OCI-LY7 (cell line): Measurements from ENCODE around the gene CELF2. TPM values are rescaled to one million over a fixed set of nuclear protein-coding genes. Genes with fewer than 3 reads are reported as not detected.
"Not testable (repeated sequence)": the region's sequence is repeated elsewhere in the genome, so short reads cannot be mapped to it uniquely, and the experiment has no call there.

Source experiments
- BruUV-seq: library from RNA; stranded (reverse); fragments of 400-500 nt; replicated peaks from 2 replicates; lab custom pipeline; 2021; lab: Mats Ljungman, UMichigan
- CTCF ChIA-PET: fragments of 300-600 bp; sonication (Branson Sonifier 250); formaldehyde crosslinking; loops from one replicate; lab custom pipeline; 2022; ENCODE audit warnings: antibody characterized with exemption; ENCODE audit not compliant: unreplicated experiment; lab: Charles Lee
- POLR2A ChIA-PET: fragments of 300-600 bp; sonication (Branson Sonifier 250); formaldehyde crosslinking; loops from one replicate; lab custom pipeline; 2022; ENCODE audit warnings: antibody characterized with exemption; lab: Charles Lee
- DNase-seq: peaks from one replicate; pipeline ENCODE4 v3.0.0-alpha.2; 2015; ENCODE audit warnings: low spot score
- H2AFZ ChIP-seq: fragments of 200-600 bp; sonication (generic), shearing (Covaris generic); 2 replicates; pipeline ENCODE4 v1.6.1; 2014; ENCODE audit warnings: mild to moderate bottlenecking, antibody characterized with exemption, low read length, moderate library complexity
- H3K27ac ChIP-seq: fragments of 200-600 bp; sonication (generic); 2 replicates; pipeline ENCODE4 v1.5.1; 2014; ENCODE audit warnings: mixed run types, low read depth, mild to moderate bottlenecking, moderate library complexity, low read length, inconsistent platforms; ENCODE audit not compliant: poor library complexity, severe bottlenecking
- H3K36me3 ChIP-seq: fragments of 200-600 bp; sonication (generic); 2 replicates; pipeline ENCODE4 v1.6.1; 2014; ENCODE audit warnings: mild to moderate bottlenecking, antibody characterized with exemption, low read length, moderate library complexity, mixed read lengths; ENCODE audit not compliant: insufficient read depth
- H3K4me1 ChIP-seq: fragments of 200-600 bp; sonication (generic); 2 replicates; pipeline ENCODE4 v1.5.1; 2014; ENCODE audit warnings: mild to moderate bottlenecking, low read length; ENCODE audit not compliant: insufficient read depth, poor library complexity, severe bottlenecking
- H3K4me2 ChIP-seq: fragments of 200-600 bp; sonication (generic); 2 replicates; pipeline ENCODE4 v1.6.1; 2014; ENCODE audit warnings: mild to moderate bottlenecking, low read length
- H3K4me3 ChIP-seq: fragments of 200-600 bp; sonication (generic); 2 replicates; pipeline ENCODE4 v1.5.1; 2014; ENCODE audit warnings: mild to moderate bottlenecking, low read depth, low read length; ENCODE audit not compliant: poor library complexity, severe bottlenecking
- H3K79me2 ChIP-seq: fragments of 200-600 bp; sonication (generic); 2 replicates; pipeline ENCODE4 v1.6.1; 2016; ENCODE audit warnings: low read depth, mild to moderate bottlenecking, low read length, moderate library complexity, mixed read lengths; ENCODE audit not compliant: insufficient read depth
- H3K9me2 ChIP-seq: fragments of 200-600 bp; sonication (generic); 2 replicates; pipeline ENCODE4 v1.6.1; 2016; ENCODE audit warnings: mild to moderate bottlenecking, low read length, mixed read lengths; ENCODE audit not compliant: insufficient read depth
- H3K9me3 ChIP-seq: fragments of 200-600 bp; sonication (generic); 2 replicates; pipeline ENCODE4 v1.6.1; 2014; ENCODE audit warnings: mild to moderate bottlenecking, mixed run types, low read length, mixed read lengths
- H4K20me1 ChIP-seq: fragments of 200-600 bp; sonication (generic); 2 replicates; pipeline ENCODE4 v1.6.1; 2014; ENCODE audit warnings: mild to moderate bottlenecking, antibody characterized with exemption, low read length, moderate library complexity, mixed read lengths; ENCODE audit not compliant: insufficient read depth
- EZH2phosphoT487 ChIP-seq: fragments of 200-600 bp; sonication (generic); IDR thresholded peaks from 2 replicates; pipeline ENCODE4 v1.6.1; 2018; ENCODE audit warnings: low read depth, borderline replicate concordance, mild to moderate bottlenecking, mixed run types, antibody characterized with exemption, low read length, moderate library complexity, mixed read lengths
- intact Hi-C: fragments of 100-400 bp; cut with micrococcal nuclease; formaldehyde crosslinking; loops from one replicate; pipeline ENCODE4 v1.10.0; 2022; ENCODE audit not compliant: unreplicated experiment
- total RNA-seq, 2 experiments: library from RNA; depleted of rRNA in 1 of 2; stranded (reverse); fragments of >200 nt in 1 of 2; shearing (Covaris generic) in 1 of 2; gene quantifications; 2 replicates each; pipeline ENCODE4 v1.2.3, GENCODE V29; 2014 to 2022
- TF ChIP-seq, protein P1 (sequence below): fragments of 200-600 bp; sonication (generic); conservative IDR thresholded peaks from 2 replicates; pipeline ENCODE4 v1.5.1; 2014; ENCODE audit warnings: mild to moderate bottlenecking, antibody characterized with exemption, low read length, moderate library complexity, mixed read lengths

The CELF2 gene
- total RNA-seq, 2 experiments from 2014 or later, result 5.4 to 19.1 TPM

DNA sequence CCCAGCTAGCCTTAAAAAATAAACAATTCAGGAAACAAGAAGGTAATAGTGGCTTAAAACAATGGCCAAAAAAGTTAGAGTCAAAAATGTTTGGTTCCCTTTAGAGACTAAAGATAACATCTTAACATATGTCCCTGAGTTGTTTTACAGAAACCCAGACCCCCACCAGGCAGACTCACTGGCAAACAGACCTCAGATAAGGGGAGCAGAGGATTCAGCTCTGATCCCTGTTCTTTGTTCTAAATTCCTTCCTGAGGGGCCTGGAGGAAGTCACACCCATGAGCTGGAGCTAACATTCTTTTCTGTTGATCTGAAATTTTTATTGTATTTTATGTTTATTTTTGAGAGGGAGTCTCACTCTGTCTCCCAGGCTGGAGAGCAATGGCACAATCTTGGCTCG is 346.6 kb downstream of the CELF2 start:
- Histone ChIP-seq H3K4me2 (no peak overlapping the region), H2AFZ (no peak overlapping the region), H3K9me3 (no peaks in the 10 kb centered on the region), H3K36me3 (no peaks in the 10 kb centered on the region), H3K79me2 (no peaks in the 10 kb centered on the region), H3K9me2 (no peaks in the 10 kb centered on the region), H4K20me1 (no peaks in the 10 kb centered on the region), H3K4me3 (no peak overlapping the region), H3K27ac (no peak overlapping the region), H3K4me1 (no peaks in the 10 kb centered on the region)
- TF ChIP-seq EZH2phosphoT487, result no peak
- TF ChIP-seq, protein P1, sequence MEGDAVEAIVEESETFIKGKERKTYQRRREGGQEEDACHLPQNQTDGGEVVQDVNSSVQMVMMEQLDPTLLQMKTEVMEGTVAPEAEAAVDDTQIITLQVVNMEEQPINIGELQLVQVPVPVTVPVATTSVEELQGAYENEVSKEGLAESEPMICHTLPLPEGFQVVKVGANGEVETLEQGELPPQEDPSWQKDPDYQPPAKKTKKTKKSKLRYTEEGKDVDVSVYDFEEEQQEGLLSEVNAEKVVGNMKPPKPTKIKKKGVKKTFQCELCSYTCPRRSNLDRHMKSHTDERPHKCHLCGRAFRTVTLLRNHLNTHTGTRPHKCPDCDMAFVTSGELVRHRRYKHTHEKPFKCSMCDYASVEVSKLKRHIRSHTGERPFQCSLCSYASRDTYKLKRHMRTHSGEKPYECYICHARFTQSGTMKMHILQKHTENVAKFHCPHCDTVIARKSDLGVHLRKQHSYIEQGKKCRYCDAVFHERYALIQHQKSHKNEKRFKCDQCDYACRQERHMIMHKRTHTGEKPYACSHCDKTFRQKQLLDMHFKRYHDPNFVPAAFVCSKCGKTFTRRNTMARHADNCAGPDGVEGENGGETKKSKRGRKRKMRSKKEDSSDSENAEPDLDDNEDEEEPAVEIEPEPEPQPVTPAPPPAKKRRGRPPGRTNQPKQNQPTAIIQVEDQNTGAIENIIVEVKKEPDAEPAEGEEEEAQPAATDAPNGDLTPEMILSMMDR, result no peak
- POLR2A ChIA-PET, result interaction anchor here (0.7 to 1.3 kb wide), 3 partner anchors 44 to 384 kb away, joined by 3 read pairs; no protein-coding TSS in a partner anchor
- DNase-seq, result no peak
- intact Hi-C loops, result no loop called here
- BruUV-seq, result no TSS peak
- CTCF ChIA-PET, result no interaction called here

DNA sequence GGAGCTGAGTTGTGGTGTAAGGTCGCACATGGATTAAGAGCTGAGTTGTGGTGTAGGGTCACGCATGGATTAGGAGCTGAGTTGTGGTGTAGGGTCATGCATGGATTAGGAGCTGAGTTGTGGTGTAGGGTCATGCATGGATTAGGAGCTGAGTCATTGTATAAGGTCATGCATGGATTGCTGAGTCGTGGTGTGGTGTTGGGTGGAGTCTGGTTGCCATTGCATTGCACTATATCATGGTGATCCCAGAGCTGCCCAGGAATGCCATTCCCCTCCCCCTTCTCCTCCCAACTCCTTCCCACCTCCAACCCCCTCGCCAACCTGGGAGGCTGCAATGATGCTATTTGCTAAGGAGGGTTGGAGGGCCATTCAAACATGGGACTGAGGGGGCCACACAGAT is 349.2 kb downstream of the CELF2 start:
- H3K9me2 ChIP-seq, H2AFZ ChIP-seq, H3K4me3 ChIP-seq, H3K36me3 ChIP-seq, H3K4me1 ChIP-seq, H3K4me2 ChIP-seq, H3K79me2 ChIP-seq, CTCF ChIA-PET, intact Hi-C loops, DNase-seq, BruUV-seq, H4K20me1 ChIP-seq, H3K27ac ChIP-seq, H3K9me3 ChIP-seq: not testable (repeated sequence)
- POLR2A ChIA-PET, result interaction anchor here (1.0 kb wide), 1 partner anchor 32 kb away, joined by 3 read pairs; no protein-coding TSS in a partner anchor

DNA sequence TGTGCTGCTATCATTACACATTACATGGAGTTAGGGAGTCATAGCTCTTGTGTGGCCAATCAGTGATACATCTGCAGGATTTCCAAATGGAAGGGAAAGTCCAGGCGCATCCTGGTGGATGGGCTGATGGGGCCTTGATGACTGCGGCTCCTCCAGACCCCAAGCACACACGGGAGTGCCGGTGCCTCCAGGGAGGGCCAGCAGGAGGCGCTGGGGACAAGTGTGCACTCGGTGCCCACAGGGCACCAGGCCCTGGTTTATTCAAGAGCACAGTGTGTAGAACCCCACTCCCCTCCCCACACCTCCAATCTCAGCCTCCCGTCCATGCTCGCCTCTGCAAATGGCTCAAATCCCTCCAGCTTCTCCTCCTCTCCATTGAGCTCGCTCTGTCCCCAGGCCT is 349.8 kb downstream of the CELF2 start:
- Histone ChIP-seq H3K36me3 (no peaks in the 10 kb centered on the region), H2AFZ (no peak overlapping the region), H4K20me1 (no peaks in the 10 kb centered on the region), H3K79me2 (no peaks in the 10 kb centered on the region), H3K27ac (no peak overlapping the region), H3K4me2 (no peak overlapping the region), H3K9me3 (no peaks in the 10 kb centered on the region), H3K4me1 (no peaks in the 10 kb centered on the region), H3K9me2 (no peaks in the 10 kb centered on the region), H3K4me3 (no peak overlapping the region)
- no peak for TF ChIP-seq EZH2phosphoT487
- TF ChIP-seq, protein P1, result no peak
- DNase-seq, result no peak
- CTCF ChIA-PET, result no interaction called here
- intact Hi-C loops, result no loop called here
- no TSS peak for BruUV-seq
- POLR2A ChIA-PET, result interaction anchor here (1.0 kb wide), 1 partner anchor 33 kb away, joined by 3 read pairs; no protein-coding TSS in a partner anchor
